Neuron (in vitro differentiated cells): Measurements from ENCODE around the gene ACCSL.

Experiments
- H2AFZ ChIP-seq: one replicate; pipeline ENCODE4 v1.6.1; 2013; ENCODE audit warnings: low read depth, mild to moderate bottlenecking, inconsistent platforms, low read length, moderate library complexity
- H3K27me3 ChIP-seq: one replicate; pipeline ENCODE4 v1.6.1; 2013; ENCODE audit warnings: low read length; ENCODE audit not compliant: insufficient read depth
- H3K36me3 ChIP-seq: one replicate; pipeline ENCODE4 v1.6.1; 2013; ENCODE audit warnings: low read length; ENCODE audit not compliant: insufficient read depth
- H3K4me1 ChIP-seq: one replicate; pipeline ENCODE4 v1.6.1; 2013; ENCODE audit warnings: low read length; ENCODE audit not compliant: insufficient read depth
- H3K4me3 ChIP-seq: 2 replicates; pipeline ENCODE4 v1.5.1; 2013; ENCODE audit warnings: mild to moderate bottlenecking, low read length, moderate library complexity
- H3K9me3 ChIP-seq: one replicate; pipeline ENCODE4 v1.6.1; 2013; ENCODE audit warnings: low read length

ACCSL gene

GRCh38 chr11:44097821-44098220 lies 50.0 kb downstream of the ACCSL start:
- H3K27me3 ChIP-seq: peaks cover 4% of the 10 kb centered on the region
- peaks cover 3% of the 10 kb centered on the region for H3K9me3 ChIP-seq
- peaks cover 7% of the 10 kb centered on the region for H3K36me3 ChIP-seq
- H3K4me1 ChIP-seq: peaks cover 11% of the 10 kb centered on the region
- no peak overlapping the region for H2AFZ ChIP-seq
- H3K4me3 ChIP-seq: no peak overlapping the region

GRCh38 chr11:44101098-44101497 lies 53.3 kb downstream of the ACCSL start:
- Histone ChIP-seq H3K36me3 (peaks cover 7% of the 10 kb centered on the region), H3K4me3 (no peak overlapping the region), H2AFZ (no peak overlapping the region), H3K4me1 (peaks cover 8% of the 10 kb centered on the region), H3K27me3 (no peaks in the 10 kb centered on the region), H3K9me3 (peaks cover 3% of the 10 kb centered on the region)

GRCh38 chr11:44104481-44105294 lies 56.9 kb downstream of the ACCSL start:
- Histone ChIP-seq H3K36me3 (peaks cover 13% of the 10 kb centered on the region), H2AFZ (no peak overlapping the region), H3K4me3 (no peak overlapping the region), H3K4me1 (no peaks in the 10 kb centered on the region), H3K27me3 (no peaks in the 10 kb centered on the region), H3K9me3 (peaks cover 3% of the 10 kb centered on the region)

GRCh38 chr11:44108260-44108659 lies 60.5 kb downstream of the ACCSL start:
- H2AFZ ChIP-seq: no peak overlapping the region
- H3K4me1 ChIP-seq: no peaks in the 10 kb centered on the region
- no peaks in the 10 kb centered on the region for H3K27me3 ChIP-seq
- H3K9me3 ChIP-seq: no peaks in the 10 kb centered on the region
- no peak overlapping the region for H3K4me3 ChIP-seq
- H3K36me3 ChIP-seq: peaks cover 11% of the 10 kb centered on the region
